Sigmoid colon (tissue), 7 donors: ENCODE data around the gene SLC7A5. TPM values are rescaled to one million over a fixed set of nuclear protein-coding genes. Genes with fewer than 3 reads are reported as not detected.
"Not testable (repeated sequence)": the region's sequence is repeated elsewhere in the genome, so short reads cannot be mapped to it uniquely, and the experiment has no call there.

ENCODE experiments used
- DNase-seq: peaks from one replicate; pipeline ENCODE4 v3.0.0-alpha.2; 2019
- H3K27ac ChIP-seq, 4 donors: fragments of 200-600 bp; sonication (generic); one replicate each; pipeline ENCODE4 v1.5.1; 2016 to 2019; ENCODE audit warnings: mild to moderate bottlenecking in 1 of 4
- H3K27me3 ChIP-seq, 3 donors: fragments of 200-600 bp; sonication (generic); one replicate each; pipeline ENCODE4 v1.5.1; 2019; ENCODE audit warnings: mild to moderate bottlenecking in 1 of 3
- H3K36me3 ChIP-seq, 4 donors: fragments of 200-600 bp; sonication (generic); one replicate each; pipeline ENCODE4 v1.5.1; 2016 to 2019
- H3K4me1 ChIP-seq, 4 donors: fragments of 200-600 bp; sonication (generic); one replicate each; pipeline ENCODE4 v1.5.1; 2017 to 2019
- H3K4me3 ChIP-seq, 4 donors: fragments of 200-600 bp; sonication (generic); one replicate each; pipeline ENCODE4 v1.5.1; 2017 to 2019; ENCODE audit warnings: mild to moderate bottlenecking in 2 of 4, moderate library complexity in 1 of 4
- H3K9me3 ChIP-seq, 4 donors: fragments of 200-600 bp in 3 of 4; sonication (generic) in 3 of 4; one replicate each; pipeline versions ENCODE4 v1.5.1 to v1.6.1; 2013 to 2019
- EP300 ChIP-seq, 4 donors: sonication (generic); formaldehyde crosslinking; IDR thresholded peaks; one replicate each; pipeline ENCODE4 v1.6.1; 2017; ENCODE audit warnings: antibody characterized with exemption in 4 of 4
- POLR2A ChIP-seq, 2 donors: fragments of 450-650 bp; IDR thresholded peaks; one replicate each; pipeline ENCODE4 v1.6.1; 2016; ENCODE audit warnings: antibody characterized with exemption in 2 of 2, mild to moderate bottlenecking in 2 of 2, moderate library complexity in 2 of 2
- POLR2AphosphoS5 ChIP-seq, 4 donors: sonication (generic); formaldehyde crosslinking; IDR thresholded peaks; one replicate each; pipeline ENCODE4 v1.6.1; 2017; ENCODE audit warnings: antibody characterized with exemption in 4 of 4
- WGBS, 2 donors: extraction: QIAGEN DNeasy Blood & Tissue Kit; methylation state at CpG; one replicate each; pipeline ENCODE4 v1.1.7; 2013; 5-methylcytosine and 5-hydroxymethylcytosine counted together
- intact Hi-C: fragments of 100-400 bp; cut with DNase I; formaldehyde crosslinking; loops from one replicate; pipeline ENCODE4 v1.15.1; 2023
- polyA plus RNA-seq, 3 donors: library from polyadenylated mRNA; stranded (reverse); fragments of 200-250 nt; gene quantifications; one replicate each; pipeline ENCODE4 v1.2.3, GENCODE V29; 2013
- total RNA-seq, 4 donors: library from RNA; depleted of rRNA; stranded (reverse); fragments of >200 nt; gene quantifications; one replicate each; pipeline ENCODE4 v1.1.0, GENCODE V29; 2016
- TF ChIP-seq, protein P1 (sequence below), 4 experiments: fragments of 450-650 bp in 3 of 4; fragments of 200-600 bp in 1 of 4; IDR thresholded peaks; one replicate each; pipeline ENCODE4 v1.5.1; 2016 to 2019; ENCODE audit warnings: antibody characterized with exemption in 4 of 4, mild to moderate bottlenecking in 3 of 4, moderate library complexity in 2 of 4
- donor health status: healthy with polysubstance abuse.
- donor health status: Bipolar disorder and iron deficiency.
- donor health status: healthy.

SLC7A5 gene
- total and polyA plus RNA-seq, 7 donors: 0.60 to 44.5 (median 3.1) TPM

DNA sequence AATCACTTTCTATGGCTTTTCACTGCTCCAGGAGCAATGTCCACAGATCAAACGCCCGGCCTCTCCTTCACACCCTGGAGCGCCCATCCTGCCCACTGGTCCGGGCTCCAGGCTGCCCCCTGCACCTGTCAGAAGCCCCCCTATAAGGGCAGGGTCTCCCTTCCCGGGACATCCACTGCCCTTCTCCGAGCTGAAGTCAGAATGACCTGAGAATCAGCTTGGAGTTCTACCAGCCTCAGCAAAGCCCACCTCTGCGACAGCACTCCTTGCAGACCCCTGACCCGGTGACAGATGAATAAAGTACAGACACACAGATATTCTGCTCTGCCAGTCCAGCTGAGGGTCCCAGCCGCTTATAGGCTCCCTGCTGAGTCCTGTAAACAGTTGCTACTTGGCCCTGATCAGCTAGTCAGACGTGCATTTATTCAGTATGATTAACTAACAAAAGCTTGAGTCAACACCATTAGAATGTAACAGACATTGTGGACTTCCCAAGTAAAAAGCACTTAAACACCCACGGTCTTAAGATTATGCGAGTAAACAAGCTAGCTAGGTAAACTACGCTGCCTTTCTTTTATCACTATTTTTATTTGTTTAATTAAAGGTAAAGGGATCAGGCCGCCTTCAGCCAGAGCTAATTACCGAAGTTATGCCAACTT is 4.8 kb downstream of the SLC7A5 start:
- intact Hi-C loops: no loop called here
- DNase-seq: no peak
- Histone ChIP-seq H3K4me1 (peaks cover 0 to 79% (median 65%) of the 10 kb centered on the region in 4 donors), H3K27me3 (no peaks in the 10 kb centered on the region), H3K4me3 (no peak overlapping the region), H3K36me3 (no peaks in the 10 kb centered on the region), H3K9me3 (no peaks in the 10 kb centered on the region), H3K27ac (peak overlapping the region in 3 of 4 donors; percentile 72 to 87 (median 87))
- 81 to 89% methylated on average over 15 of the region's 15 CpGs for WGBS, 2 donors
- TF ChIP-seq, protein P1, sequence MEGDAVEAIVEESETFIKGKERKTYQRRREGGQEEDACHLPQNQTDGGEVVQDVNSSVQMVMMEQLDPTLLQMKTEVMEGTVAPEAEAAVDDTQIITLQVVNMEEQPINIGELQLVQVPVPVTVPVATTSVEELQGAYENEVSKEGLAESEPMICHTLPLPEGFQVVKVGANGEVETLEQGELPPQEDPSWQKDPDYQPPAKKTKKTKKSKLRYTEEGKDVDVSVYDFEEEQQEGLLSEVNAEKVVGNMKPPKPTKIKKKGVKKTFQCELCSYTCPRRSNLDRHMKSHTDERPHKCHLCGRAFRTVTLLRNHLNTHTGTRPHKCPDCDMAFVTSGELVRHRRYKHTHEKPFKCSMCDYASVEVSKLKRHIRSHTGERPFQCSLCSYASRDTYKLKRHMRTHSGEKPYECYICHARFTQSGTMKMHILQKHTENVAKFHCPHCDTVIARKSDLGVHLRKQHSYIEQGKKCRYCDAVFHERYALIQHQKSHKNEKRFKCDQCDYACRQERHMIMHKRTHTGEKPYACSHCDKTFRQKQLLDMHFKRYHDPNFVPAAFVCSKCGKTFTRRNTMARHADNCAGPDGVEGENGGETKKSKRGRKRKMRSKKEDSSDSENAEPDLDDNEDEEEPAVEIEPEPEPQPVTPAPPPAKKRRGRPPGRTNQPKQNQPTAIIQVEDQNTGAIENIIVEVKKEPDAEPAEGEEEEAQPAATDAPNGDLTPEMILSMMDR (IDR thresholded peaks at IDR 0.05): no peak
- TF ChIP-seq POLR2AphosphoS5 (IDR thresholded peaks at IDR 0.05) (no peak), EP300 (IDR thresholded peaks at IDR 0.05) (no peak), POLR2A (IDR thresholded peaks at IDR 0.05) (no peak)

DNA sequence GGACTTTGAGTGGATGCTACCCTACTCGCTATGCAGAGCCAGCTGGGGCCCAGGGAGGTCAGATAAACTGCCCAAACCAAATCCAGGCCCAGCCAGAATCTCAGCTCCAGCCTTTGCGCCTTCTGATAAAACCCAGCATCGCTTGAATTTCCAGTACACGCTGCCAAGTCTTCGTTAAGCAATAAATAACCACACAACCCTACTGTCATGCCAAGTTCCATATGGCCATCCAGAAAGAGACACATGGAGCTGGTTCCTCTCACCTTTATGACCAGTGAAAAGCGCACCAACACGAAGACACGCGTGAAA is 6.0 kb downstream of the SLC7A5 start:
- peaks cover 0 to 91% (median 67%) of the 10 kb centered on the region in 4 donors for H3K4me1 ChIP-seq
- intact Hi-C loops, H3K9me3 ChIP-seq, H3K36me3 ChIP-seq, H3K27me3 ChIP-seq, DNase-seq, H3K4me3 ChIP-seq: not testable (repeated sequence)
- TF ChIP-seq POLR2AphosphoS5 (IDR thresholded peaks at IDR 0.05): peak; percentile 82 to 92 (median 90)
- TF ChIP-seq EP300 (IDR thresholded peaks at IDR 0.05): peak; percentile 71 to 90 (median 83)
- H3K27ac ChIP-seq: peak overlapping the region; percentile 8 to 87 (median 80)
- 77 to 86% methylated on average over 9 of the region's 9 CpGs for WGBS, 2 donors

DNA sequence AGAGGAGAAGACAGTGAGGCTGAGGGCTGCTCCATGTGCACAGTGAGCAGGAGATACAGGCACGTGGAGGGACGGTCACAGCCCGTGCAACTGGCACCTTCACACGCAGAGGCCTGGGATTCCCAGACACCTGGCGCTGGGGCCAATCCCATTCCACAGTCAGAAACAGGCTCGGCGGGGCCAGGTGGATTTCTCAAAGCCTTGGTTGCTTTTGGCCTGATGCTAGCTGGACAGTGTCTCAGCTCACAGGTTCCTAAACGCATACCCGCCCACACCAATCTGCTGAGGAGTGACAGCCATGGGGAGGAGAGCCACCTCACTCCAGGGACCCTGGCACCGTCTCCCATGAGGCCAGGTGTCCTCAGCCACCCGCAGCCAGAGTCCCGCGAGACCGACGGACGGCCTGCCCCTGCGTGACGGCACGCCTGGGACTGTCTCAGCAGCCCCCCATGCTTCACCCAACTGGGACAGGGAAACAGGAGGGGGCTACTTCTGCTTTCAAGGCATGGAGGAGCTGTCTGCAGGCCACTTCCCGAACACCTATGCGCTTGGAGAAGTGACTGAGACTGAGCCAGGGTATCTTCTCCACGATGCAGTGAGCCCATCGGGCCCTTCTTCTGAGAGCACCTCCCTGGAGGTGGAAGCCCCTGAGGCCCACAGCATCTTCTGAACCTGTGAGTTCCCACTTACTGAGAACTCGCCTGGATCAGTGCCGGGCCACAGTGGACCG is 6.5 kb downstream of the SLC7A5 start:
- H3K4me3 ChIP-seq, H3K36me3 ChIP-seq, intact Hi-C loops, DNase-seq, H3K9me3 ChIP-seq, H3K27me3 ChIP-seq: not testable (repeated sequence)
- Histone ChIP-seq H3K27ac (peak overlapping the region; percentile 8 to 87 (median 80)), H3K4me1 (peaks cover 0 to 96% (median 69%) of the 10 kb centered on the region in 4 donors)
- 89 to 92% methylated on average over 26 of the region's 26 CpGs for WGBS, 2 donors

DNA sequence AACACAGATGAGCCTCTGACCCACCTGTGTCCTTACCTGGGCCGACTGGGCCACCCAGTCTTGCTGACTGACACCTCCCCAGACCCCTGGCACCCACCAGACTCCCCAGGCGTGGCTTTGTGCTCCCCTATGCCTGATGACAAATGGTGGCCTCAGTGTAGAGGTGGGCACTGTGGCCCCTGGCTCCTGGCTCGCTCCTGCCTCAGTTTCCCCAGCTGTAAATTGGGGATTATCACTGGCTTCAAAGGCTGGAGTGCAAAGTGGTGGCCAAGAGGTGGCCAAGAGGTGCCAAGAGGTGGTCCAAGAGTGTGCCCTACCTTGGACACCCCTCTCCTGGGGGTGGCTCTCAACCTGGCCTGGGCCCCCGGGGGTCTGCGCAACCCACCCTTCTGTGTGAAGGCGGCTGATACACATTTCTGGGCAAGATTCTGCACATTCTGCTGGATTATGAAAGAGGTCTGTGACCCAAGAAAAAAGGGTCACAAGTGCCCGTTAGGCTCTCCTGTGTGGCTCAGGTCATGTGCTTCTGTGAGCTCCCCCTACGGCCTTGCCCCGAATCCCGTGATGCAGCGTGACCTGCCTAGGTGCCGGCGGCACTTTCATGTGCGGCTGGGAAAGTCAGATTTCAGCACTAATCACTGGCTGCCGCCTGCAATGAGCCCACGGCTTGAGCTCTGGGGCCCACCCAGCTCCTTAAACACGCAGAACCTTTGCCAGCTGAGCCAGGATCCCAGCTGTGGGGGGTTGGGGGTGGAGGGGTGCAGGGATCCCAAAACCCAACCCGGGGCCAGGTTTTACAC is 7.8 kb downstream of the SLC7A5 start:
- H3K4me1 ChIP-seq: peaks cover 0 to 97% (median 76%) of the 10 kb centered on the region in 4 donors
- intact Hi-C loops: not testable (repeated sequence)

DNA sequence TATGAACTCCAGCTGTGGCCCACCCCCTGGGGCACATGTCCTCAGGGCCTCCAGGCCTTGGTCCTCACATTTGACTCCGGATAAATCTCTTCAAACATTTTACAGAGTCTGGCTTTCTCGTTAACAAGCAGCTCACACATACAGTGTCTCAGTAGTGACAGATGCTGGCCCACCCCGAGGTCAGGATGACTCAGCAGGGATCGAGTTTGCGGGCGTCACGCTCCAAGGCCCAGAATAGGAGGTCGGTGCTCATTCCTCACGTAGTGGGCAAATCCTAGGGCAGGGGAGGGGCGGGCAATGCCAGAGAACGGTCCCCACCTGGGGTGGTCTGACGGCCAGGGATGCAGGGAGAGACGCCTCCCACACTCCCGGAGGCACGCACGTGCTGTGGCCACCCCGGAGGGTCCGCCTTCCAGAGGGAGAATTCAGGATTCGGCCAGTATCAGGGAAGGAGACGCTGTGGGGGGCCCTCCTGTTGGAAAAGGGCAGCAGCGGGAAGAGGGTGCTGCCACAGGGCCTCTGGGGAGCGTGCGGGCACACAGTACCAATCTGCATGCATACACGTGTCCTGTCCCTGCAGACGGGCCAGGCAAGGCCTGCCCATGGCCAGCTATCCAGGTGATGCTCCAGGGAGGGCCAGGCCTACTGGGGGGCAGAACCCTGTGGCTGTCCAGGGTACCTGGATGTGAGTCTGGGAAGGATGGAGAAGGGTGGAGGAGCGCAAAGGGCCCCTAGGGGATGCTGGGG is 8.6 kb downstream of the SLC7A5 start:
- Histone ChIP-seq H3K9me3 (no peaks in the 10 kb centered on the region), H3K4me1 (peaks cover 0 to 98% (median 82%) of the 10 kb centered on the region in 4 donors), H3K27ac (peak overlapping the region; percentile 51 to 87 (median 80)), H3K27me3 (no peaks in the 10 kb centered on the region), H3K4me3 (no peak overlapping the region), H3K36me3 (no peaks in the 10 kb centered on the region)
- intact Hi-C loops: no loop called here
- DNase-seq: peak; percentile 88
- WGBS, 2 donors: 76 to 83% methylated on average over 26 of the region's 26 CpGs
- TF ChIP-seq POLR2A (IDR thresholded peaks at IDR 0.05) (no peak), EP300 (IDR thresholded peaks at IDR 0.05) (peak in 1 of 4 donors; percentile 34), POLR2AphosphoS5 (IDR thresholded peaks at IDR 0.05) (peak; percentile 36 to 65 (median 50))
- TF ChIP-seq, protein P1 (IDR thresholded peaks at IDR 0.05): no peak

More for the DNA sequence above, 7.8 kb downstream of the SLC7A5 start:
- not testable (repeated sequence) for DNase-seq, H3K27me3 ChIP-seq, H3K9me3 ChIP-seq, H3K36me3 ChIP-seq, H3K4me3 ChIP-seq
- WGBS, 2 donors: 92% methylated on average over 18 of the region's 18 CpGs
- peak overlapping the region in 3 of 4 donors; percentile 72 to 87 (median 87) for H3K27ac ChIP-seq

DNA sequence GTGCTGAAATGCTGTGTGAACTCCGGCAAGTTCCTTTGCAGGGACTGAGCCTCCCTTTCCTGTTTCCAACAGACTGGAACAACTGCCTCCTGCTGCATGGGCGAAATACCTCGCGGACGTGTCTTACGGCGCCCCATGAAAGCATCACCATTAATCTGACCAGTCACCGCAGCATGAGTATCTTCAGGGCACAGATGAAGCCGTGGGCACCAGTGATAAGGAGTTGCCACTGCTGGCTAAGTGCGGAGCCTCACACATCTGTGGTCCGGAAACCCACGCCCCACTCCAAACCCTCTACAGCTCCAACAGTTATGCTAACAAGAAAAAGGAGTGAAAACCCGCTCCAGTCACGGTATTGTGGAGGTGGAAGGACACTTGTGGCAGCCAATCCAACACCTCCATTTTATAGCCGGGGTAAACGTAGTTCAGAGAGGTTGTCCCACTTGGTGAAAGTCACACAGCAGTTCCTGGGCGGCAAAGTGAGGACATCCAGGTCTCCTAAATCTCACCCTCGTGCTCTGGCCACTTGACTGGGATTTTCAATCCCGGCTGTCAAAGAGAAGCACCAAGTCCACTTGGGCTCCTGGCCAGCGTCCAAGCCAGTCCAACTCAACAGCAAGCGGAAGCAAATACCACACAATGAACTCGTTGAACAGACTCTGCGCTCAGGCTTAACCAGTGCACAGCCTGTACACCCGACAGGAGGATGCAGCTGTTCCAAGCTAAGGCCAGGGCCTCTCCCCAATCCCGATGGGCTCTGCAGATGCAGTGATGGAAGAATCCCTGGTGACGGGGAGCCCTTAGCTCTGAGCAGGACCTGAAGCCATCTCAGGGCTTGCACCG is 10.9 kb downstream of the SLC7A5 start:
- DNase-seq, H3K9me3 ChIP-seq, H3K4me3 ChIP-seq, H3K27me3 ChIP-seq, H3K36me3 ChIP-seq: not testable (repeated sequence)
- Histone ChIP-seq H3K27ac (peak overlapping the region; percentile 72 to 87 (median 84)), H3K4me1 (peaks cover 0 to 98% (median 93%) of the 10 kb centered on the region in 4 donors)
- intact Hi-C loops: loop anchor here (10.0 kb wide), 2 partner anchors 474 to 916 kb away; partner anchors contain the start of gene FBXO31
- 83 to 85% methylated on average over 27 of the region's 27 CpGs for WGBS, 2 donors
